ENCODE measurements around the gene SUMO4. TPM values are rescaled to one million over a fixed set of nuclear protein-coding genes. Genes with fewer than 3 reads are reported as not detected.
A peak's percentile ranks its signal among the peaks of the same experiment; 100 is the strongest.

SUMO4 gene
- polyA plus RNA-seq, 3 donors = 0.22 to 0.29 (median 0.27) TPM

- H3K4me2 ChIP-seq (replicated peaks; ENCODE audit: extremely low read depth, low read length, poor library complexity, severe bottlenecking) = peak overlapping the region; percentile 23
- WGBS (ENCODE audit: insufficient coverage) = no CpG with 5 or more reads among the region's 2 CpGs
- peak overlapping the region in 1 of 2 donors; percentile 54 for H3K27ac ChIP-seq (ENCODE audit: low read depth in 1 of 2, low read length in 2 of 2)
- peak; percentile 5 to 16 (median 14) for DNase-seq
- no peaks in the 10 kb centered on the region for H3K9me3 ChIP-seq (replicated peaks in 1 of 2; ENCODE audit: control insufficient read depth in 1 of 2, insufficient read depth in 1 of 2, low read length in 2 of 2)
- H2AFZ ChIP-seq (ENCODE audit: insufficient read depth, low read depth, low read length, poor library complexity, severe bottlenecking) = no peak overlapping the region
- no peak overlapping the region for H3K9ac ChIP-seq (ENCODE audit: insufficient read depth, low read length, poor library complexity, severe bottlenecking)
- no peak overlapping the region for H3K4me3 ChIP-seq (replicated peaks in 1 of 3; ENCODE audit: low read depth in 2 of 3, low read length in 3 of 3)
- Mint-ChIP-seq H3K4me1 (peaks cover 27% of the 10 kb centered on the region), H3K27me3 (ENCODE audit: low read depth in 3 of 3) (no peaks in the 10 kb centered on the region), H3K4me3 (no peak overlapping the region), H3K9me3 (no peaks in the 10 kb centered on the region), H3K27ac (peak overlapping the region in 1 of 7 donors; percentile 85), H3K36me3 (peaks cover 36 to 54% of the 10 kb centered on the region in 2 donors)
- no peak for TF ChIP-seq CTCF (IDR thresholded peaks at IDR 0.05)
- H3K36me3 ChIP-seq (replicated peaks in 1 of 2; ENCODE audit: control insufficient read depth in 1 of 2, insufficient read depth in 2 of 2, low read length in 2 of 2) = peaks cover 15 to 60% of the 10 kb centered on the region in 2 donors
- intact Hi-C loops (cut with micrococcal nuclease) = no loop called here
- peaks cover 96% of the 10 kb centered on the region for H4K20me1 ChIP-seq (ENCODE audit: insufficient read depth, low read length)
- no peaks in the 10 kb centered on the region for H3K27me3 ChIP-seq (ENCODE audit: control insufficient read depth in 2 of 2, insufficient read depth in 2 of 2, low read length in 2 of 2)
- peaks cover 10 to 18% of the 10 kb centered on the region in 2 donors for H3K4me1 ChIP-seq (ENCODE audit: control insufficient read depth in 1 of 2, insufficient read depth in 2 of 2, low read length in 2 of 2)
- peaks cover 89% of the 10 kb centered on the region for H3K79me2 ChIP-seq (ENCODE audit: insufficient read depth, low read length)
These were observed 26.6 kb upstream of the SUMO4 start for GRCh38 chr6:149373511-149373910.

GRCh38 chr6:149379977-149380376 is 20.1 kb upstream of the SUMO4 start:
- TF ChIP-seq CTCF (IDR thresholded peaks at IDR 0.05) = no peak
- Mint-ChIP-seq H3K36me3 (peaks cover 59 to 80% of the 10 kb centered on the region in 2 donors), H3K4me3 (no peak overlapping the region), H3K27me3 (ENCODE audit: low read depth in 3 of 3) (peaks cover 0 to 2% (median 0%) of the 10 kb centered on the region in 3 donors), H3K27ac (peak overlapping the region in 2 of 7 donors; percentile 17 to 73), H3K9me3 (no peaks in the 10 kb centered on the region), H3K4me1 (peaks cover 6% of the 10 kb centered on the region)
- Histone ChIP-seq H3K9me3 (replicated peaks in 1 of 2; ENCODE audit: control insufficient read depth in 1 of 2, insufficient read depth in 1 of 2, low read length in 2 of 2) (no peaks in the 10 kb centered on the region), H3K79me2 (ENCODE audit: insufficient read depth, low read length) (peaks cover 78% of the 10 kb centered on the region), H3K27ac (ENCODE audit: low read depth in 1 of 2, low read length in 2 of 2) (no peak overlapping the region), H3K27me3 (ENCODE audit: control insufficient read depth in 2 of 2, insufficient read depth in 2 of 2, low read length in 2 of 2) (no peaks in the 10 kb centered on the region), H3K36me3 (replicated peaks in 1 of 2; ENCODE audit: control insufficient read depth in 1 of 2, insufficient read depth in 2 of 2, low read length in 2 of 2) (peaks cover 38 to 82% of the 10 kb centered on the region in 2 donors), H3K9ac (ENCODE audit: insufficient read depth, low read length, poor library complexity, severe bottlenecking) (no peak overlapping the region), H3K4me2 (replicated peaks; ENCODE audit: extremely low read depth, low read length, poor library complexity, severe bottlenecking) (no peak overlapping the region), H3K4me1 (ENCODE audit: control insufficient read depth in 1 of 2, insufficient read depth in 2 of 2, low read length in 2 of 2) (no peaks in the 10 kb centered on the region), H3K4me3 (replicated peaks in 1 of 3; ENCODE audit: low read depth in 2 of 3, low read length in 3 of 3) (no peak overlapping the region), H2AFZ (ENCODE audit: insufficient read depth, low read depth, low read length, poor library complexity, severe bottlenecking) (no peak overlapping the region), H4K20me1 (ENCODE audit: insufficient read depth, low read length) (peaks cover 87% of the 10 kb centered on the region)
- WGBS (ENCODE audit: insufficient coverage) = 100% methylated on average over 1 of the region's 3 CpGs
- intact Hi-C loops (cut with micrococcal nuclease) = no loop called here
- DNase-seq = no peak

All from CD14-positive monocyte (primary cell).